ENCODE data around the gene CRACDL.
A peak's percentile ranks its signal among the peaks of the same experiment; 100 is the strongest.

Gene CRACDL

DNA sequence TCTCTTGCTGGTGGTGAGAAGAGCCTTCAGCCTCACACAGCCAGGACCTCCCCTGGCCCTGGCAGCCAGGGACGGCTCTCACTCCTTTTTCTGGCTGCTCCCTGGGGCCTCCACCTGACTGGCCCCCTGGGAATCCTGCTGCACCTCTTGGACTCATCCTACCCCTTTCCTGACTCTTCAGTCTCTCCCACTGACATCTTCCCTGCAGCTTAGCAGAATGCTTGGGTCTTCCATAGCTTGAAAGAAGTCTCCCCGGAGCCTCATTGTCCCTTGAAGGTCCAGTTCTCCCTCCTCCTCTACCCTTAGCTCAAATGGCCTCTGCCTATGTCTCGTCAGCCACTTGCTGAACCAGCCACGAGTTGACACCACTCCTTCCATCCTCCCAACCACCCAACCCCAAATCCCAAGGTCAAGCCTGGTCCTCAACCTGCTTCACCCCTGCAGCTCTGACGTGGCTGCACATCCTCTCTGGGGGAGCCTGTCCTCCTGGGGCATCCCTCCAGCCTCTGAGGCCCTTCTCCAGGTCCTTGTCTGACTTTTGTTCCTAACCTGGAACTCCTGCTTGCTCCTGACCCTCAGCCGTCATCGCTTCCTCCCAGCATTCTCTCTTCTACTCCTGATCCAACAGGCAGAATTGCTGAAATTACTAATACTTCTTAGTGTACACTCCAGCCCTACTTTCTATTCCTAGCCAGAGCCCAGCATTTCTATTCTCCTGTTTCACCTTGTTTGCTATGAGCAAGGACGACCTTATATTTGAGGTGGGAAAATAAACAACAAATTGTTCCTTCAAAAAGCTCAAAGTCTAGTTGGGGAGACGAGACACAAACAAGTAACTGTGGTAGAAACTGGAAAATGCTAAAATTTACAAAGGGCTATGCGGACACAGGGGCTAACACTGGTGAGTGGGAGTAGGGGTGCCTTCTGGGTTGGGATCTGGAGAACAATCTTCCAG lies 136.4 kb downstream of the CRACDL start:
- H3K27ac ChIP-seq, result peak overlapping the region in 7 of 21 experiments; percentile 9 to 82 (median 42)

DNA sequence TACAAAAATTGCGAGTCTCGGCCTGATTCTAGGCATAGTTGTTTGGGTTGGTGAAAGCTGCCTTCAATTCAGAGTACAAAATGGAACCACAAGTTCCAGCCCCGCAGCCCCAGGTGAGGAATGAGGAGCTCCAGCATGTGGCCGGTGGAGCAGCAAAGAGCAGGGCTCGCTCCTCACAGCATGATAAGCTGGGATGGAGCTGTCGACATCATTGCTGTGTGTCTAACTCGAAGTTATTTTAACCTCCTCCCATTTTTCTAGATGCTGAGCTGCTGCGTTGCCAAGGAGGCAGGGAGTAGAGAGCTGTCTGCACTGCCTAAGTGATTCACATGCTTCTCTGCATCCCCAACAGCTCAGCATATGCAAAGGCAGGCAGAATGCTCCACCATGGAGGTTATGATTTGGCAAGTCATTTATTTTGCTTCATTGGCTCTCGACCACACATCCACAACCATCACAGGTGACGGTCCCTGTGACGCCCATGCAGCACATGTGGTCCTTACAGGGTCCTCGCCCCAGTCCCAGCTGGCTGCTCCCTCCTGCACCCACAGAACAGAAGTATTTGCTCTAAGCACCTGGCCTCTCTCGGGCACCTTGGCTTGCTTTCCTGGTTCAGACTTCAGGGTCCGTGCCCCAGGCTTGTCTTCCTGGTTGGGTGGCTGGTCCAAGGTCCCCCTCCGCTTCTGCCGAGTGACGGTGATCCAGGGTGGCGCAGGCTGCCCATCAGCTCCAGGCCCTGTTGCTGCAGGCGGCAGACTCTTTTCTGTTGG lies 139.1 kb downstream of the CRACDL start:
- Histone ChIP-seq H3K27ac (no peak overlapping the region), H3K4me3 (no peak overlapping the region)

More for the DNA sequence above, 136.4 kb downstream of the CRACDL start:
- no peak overlapping the region for H3K4me3 ChIP-seq

DNA sequence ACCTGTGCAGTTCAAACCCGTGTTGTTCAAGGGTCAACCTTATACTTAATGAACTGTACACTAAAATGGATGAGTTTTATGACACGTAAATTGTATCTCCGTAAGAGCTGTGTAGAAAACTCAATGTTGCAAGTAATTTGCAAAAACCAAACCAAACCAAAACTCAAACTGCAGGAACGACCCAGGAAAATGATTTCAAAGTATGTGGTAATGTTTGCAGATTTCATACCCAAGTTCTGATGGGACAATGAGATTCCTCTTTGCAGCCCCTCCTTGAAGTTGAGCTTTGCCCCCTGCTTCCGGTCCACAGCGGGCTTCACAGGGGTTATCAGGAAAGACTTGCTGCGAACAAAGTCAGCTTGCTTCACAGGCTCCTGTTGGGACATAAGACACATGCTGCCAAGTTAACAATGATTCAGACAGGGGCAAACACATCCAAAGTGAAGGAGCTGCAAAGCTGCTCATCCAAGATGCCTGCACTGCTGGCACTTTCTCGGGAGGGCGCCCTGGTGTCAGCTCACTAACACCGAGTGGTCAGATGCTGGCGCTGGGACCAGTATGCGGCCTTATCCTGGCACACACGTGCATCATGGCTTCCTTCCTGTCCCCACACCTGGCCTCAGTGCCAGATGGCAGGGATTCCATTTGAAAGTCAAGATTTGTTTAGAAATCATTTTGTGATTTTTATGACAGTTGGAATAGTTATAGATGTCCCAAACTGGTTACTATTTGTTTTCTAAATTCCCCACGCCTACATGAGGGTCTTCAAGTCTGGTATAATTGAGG lies 139.9 kb downstream of the CRACDL start:
- H3K4me3 ChIP-seq, result no peak overlapping the region
- H3K27ac ChIP-seq, result no peak overlapping the region

DNA sequence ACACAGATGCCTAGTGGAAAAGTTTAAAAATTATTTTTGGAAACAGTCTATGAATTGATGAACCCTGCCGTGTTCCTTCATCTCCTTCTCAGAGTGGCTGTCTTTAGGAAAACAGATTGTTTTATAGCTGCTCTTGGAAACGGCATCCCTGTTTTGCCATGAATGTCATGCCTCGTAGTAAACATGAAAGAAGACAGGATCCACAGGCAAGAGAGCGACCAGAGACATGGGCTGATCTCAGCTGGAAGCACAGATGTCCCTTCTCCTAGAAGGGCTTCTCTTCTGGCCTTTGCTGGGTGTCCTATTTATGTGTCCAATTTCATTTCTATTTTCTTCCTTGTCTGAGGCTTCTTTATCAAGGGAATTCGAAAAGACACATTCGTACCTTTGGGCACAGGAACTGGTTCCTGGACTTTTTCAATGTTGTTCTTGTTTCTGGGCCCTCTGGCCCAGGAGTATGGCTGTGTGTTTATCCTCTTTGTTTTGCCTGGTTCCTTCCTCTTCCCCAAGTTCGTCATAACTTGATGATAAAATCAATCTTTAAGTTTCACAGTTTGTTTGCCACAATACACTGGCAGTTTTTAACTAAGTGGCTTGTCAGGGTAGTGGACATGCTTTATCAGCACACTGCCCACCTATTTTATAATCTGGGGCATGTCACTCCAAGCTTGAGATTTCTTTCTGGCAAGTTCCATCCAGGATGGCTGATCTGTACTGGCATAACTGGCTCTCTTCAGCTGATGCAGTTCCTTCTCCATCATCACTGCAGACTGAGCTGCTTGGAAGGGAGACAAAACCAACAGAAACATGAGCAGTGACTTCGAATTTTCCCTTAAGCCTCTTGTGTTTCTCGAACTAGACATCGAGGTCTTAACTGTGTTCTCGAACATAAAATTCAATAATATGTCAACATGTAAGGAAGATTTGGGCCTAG lies 141.9 kb downstream of the CRACDL start:
- no peak overlapping the region for H3K4me3 ChIP-seq
- H3K27ac ChIP-seq, result peak overlapping the region in 2 of 21 experiments; percentile 13 to 37

DNA sequence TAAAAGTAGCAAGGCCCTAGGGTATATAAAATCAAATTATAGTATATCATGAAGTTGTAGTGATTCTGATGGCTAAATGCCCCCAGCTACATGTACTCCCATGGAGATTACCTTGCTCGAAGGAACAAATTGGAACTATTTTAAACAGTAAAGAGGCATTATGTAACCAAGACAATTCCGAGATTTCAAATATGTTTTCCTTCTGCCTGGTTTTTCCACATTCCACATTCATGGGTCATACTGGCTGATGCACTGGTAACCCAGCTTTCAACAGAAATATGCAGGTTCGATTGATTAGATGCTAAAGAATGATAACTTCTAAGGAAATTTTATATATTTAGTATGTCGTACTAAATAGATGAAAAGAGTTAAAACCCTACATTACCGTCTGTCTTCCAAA lies 142.8 kb downstream of the CRACDL start:
- H3K4me3 ChIP-seq, result no peak overlapping the region
- H3K27ac ChIP-seq, result no peak overlapping the region

DNA sequence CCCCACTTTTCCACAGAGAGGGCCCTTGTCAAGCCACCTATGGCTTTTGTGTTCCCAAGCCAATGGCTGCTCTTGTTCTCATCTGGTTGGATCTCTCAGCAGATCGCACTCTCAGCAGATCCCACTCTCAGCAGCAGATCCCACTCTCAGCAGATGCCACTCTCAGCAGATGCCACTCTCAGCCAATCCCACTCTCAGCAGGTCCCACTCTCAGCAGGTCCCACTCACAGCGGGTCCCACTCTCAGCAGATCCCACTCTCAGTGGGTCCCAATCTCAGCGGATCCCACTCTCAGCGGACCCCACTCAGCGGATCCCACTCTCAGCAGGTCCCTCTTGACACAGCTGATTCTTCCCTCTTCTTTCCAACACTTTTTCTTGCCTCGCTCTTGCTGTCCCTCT lies 145.8 kb downstream of the CRACDL start:
- Histone ChIP-seq H3K4me3 (no peak overlapping the region), H3K27ac (no peak overlapping the region)

DNA sequence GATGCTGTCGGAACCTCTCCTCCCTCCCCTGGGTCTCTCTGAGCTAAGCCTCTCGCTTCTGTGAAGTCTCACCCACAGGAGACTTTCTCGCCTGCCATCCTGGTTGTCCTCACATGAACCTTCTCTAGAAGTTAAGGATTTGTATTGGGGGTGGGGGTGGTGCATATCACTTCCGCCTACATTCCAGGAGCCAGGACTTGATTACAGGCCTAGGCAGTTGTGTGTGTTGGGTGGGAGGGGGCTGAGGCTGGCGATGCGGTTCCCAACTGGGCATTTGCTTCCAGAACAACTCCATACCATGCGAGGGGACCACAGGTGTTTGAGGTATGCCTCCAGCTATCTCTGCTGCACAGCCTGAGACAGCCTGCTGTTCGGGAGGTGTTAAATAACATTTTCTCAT lies 148.3 kb downstream of the CRACDL start:
- Histone ChIP-seq H3K27ac (no peak overlapping the region), H3K4me3 (no peak overlapping the region)

DNA sequence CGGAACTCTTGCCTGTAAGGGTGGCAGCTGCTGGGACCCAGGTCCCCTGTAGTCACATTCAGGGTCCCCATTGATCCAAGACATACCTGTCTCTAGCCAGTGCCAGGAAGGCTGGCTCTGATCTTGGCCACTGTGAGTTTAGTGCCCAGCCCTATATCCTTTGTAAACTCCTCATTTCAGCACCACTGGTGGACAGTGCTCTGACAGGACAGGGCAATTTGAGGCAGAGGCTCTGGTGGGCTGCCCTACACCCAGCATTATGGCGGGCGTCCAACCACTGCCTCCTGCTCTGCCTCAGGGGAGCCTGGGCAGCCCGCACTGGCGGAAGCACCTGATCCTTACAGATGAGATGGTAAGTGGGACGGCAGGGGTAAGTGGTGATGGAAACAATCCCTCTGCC lies 149.8 kb downstream of the CRACDL start:
- Histone ChIP-seq H3K27ac (no peak overlapping the region), H3K4me3 (no peak overlapping the region)

DNA sequence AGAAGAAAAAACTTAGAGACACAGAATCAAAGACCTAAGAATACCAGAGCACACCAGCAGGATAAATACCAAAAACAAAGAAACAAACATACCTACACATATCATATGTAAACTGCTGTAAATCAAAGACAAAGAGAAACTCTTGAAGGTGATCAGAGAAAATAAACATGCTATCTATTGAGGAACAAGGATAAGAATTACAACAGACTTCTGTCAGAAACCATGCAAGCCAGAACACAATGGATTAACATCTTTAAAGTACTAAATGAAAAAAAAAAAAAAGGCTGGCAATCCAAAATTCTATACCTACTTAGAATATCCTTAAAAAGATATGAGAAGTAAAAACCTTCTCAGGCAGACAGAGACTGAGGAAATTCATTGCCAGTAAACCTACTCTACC lies 153.5 kb downstream of the CRACDL start:
- Histone ChIP-seq H3K4me3 (no peak overlapping the region), H3K27ac (no peak overlapping the region)

DNA sequence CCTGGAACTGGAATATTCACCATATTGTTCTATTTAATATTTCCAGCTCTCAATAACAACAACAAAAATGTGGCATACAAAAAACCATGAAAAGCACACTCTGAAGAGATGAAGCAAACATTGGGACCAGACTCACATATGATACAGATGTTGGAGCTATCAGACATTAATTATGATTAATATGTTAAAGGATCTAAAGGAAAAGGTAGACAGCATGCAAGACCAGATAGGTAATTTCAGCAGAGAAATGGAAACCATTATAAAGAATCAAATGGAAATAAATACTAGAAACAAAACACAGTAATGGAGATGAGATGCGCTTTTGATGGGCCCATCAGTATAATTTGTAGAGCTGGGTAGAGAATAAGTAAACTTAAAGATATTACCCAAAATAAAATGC lies 154.2 kb downstream of the CRACDL start:
- Histone ChIP-seq H3K4me3 (no peak overlapping the region), H3K27ac (no peak overlapping the region)

DNA sequence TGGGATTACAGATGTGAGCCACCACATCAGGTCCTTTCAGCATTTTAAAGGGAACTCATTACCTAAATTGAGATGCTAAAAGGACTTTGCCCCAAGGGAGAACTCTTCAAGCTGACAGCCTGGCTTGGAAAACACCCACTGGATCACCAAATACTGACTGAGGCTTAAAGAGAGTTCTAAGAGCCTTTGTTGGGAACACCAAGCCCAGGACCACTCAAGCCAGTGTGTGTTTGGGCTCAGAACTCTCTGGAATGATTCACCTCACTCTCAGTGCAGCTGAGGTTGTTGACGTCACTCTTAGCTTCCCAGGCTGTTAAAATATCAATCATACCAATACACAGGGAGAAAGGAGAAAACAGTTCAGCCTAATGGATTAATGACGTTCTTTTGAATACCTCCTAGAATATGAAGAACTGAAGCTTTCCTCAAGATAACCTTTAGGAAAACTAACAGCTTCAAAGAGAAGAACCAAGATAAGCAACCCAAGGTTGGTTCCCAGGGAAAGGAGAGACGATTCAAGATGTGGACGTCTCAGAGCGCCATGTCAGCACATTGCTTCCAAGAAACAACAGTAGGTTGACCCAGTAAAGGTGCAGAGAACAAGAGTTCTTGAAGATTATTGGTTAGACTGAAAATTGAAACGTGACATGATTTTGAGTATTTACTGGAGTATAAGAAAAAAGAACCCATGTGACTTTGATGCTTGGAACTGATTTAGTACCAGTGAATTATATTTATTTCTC lies 157.1 kb downstream of the CRACDL start:
- H3K27ac ChIP-seq, result no peak overlapping the region
- H3K4me3 ChIP-seq, result no peak overlapping the region

DNA sequence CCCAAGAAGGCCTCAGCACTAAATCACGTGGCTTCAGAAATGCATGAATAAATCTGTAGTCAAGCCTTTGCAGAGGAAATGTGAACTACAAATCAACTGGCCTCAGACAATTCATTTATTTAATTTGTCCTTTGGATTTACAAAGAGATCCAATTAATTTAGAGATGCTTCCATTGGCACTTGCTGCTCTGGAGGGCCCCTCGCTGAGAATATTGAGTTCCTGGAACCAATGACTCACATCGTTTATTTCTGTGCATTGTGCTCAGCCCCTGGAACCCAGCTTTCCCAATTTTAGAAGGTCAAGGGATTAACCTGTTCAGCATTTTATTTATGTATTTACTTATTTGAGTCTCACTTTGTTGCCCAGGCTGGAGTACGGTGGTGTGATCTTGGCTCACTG lies 157.9 kb downstream of the CRACDL start:
- Histone ChIP-seq H3K27ac (no peak overlapping the region), H3K4me3 (no peak overlapping the region)

DNA sequence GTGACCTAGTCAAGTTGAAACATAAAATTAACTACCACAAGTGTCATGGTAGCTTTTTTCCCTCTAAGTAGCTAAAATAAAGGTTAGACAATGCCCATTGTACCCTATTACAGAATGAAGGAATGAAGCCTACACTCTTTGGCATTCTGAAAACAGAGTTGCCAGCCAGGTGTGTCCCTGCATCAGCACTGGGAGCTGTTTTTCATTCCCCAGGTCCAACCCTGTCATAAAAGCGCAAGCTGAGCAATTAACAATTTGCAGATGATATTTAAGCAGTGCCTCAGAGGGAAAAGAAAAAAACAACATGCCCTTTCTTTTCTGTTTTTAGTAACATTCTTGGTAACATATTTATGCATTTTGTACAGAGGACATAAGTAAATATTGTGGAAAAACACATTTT lies 158.3 kb downstream of the CRACDL start:
- H3K4me3 ChIP-seq, result no peak overlapping the region
- H3K27ac ChIP-seq, result no peak overlapping the region

DNA sequence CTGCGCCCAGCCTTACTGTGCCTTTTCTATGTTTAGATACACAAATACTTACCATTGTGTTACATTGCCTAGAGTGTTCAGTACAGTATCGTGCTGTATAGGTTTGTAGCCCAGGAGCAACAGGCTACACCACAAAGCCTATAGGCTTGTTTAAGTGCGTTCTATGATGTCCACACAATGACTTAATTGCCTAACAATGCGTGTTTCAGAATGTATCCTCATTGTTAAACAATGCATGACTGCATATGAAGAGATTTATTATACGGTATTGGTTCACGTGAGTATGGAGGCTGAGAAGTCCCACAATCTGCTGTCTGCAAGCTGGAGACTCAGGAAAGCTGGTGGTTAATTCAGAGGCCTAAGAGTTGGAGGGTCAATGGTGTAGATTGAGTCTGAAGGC lies 158.9 kb downstream of the CRACDL start:
- Histone ChIP-seq H3K27ac (no peak overlapping the region), H3K4me3 (no peak overlapping the region)

DNA sequence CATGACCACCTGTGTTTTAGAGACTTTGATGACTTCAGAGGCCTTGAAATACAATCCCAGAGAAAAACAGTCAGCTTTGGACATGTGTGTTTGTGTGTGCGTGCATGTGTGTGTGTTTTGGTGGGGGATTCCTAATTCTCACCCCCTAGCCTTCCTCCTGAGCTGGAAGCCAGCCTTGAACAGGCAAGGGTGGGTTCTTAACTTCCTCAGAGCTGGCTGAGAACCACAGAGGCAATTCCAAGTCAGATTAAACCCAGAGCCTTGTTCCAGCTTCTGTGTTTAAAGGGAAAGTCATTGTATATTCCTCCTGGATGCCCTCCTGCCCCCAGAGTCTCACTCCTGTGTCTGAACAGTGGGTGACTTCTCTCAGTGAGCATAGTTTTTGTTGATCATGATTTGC lies 159.9 kb downstream of the CRACDL start:
- H3K27ac ChIP-seq, result peak overlapping the region in 5 of 21 experiments; percentile 43 to 60 (median 53)
- H3K4me3 ChIP-seq, result no peak overlapping the region

DNA sequence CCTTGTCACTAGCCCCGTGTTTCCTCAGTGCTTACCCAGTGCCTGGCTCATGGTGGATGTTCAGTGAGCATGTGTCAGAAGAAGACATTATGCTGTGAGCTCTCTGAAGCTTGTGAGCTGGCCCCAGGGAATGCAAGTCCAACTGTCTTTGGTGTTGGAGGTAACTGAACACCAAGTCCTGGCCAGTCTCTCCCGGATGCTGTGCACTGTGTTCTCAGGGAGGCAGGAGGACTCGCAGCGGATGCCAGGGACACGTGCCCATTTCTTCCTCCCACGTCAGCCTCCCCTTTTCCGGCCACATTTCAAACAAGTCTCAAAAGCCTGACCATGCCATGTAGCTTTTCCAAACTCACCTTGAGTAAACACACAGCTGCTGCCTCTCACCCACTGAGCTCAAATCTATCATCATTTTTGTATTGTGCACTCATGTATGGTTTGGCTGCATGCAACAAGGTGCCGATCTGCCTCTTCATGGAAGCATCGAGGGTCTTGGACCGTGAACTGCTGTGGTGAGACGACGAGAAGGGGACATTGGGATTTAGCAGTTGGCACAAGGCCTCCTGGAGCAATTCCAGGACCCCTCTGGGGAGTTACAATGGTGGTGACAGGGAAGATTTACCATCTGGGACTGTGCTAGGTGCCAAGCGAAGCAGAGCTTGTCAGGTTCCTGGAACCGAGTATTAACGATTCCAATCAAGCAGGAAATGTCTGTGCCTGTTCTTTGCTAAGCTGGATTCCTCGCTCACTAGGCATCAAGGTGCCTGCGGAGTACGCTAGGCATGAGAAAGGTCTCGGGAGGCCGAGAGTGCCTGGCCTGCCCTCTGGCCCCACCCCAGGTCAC lies 160.7 kb downstream of the CRACDL start:
- Histone ChIP-seq H3K4me3 (no peak overlapping the region), H3K27ac (peak overlapping the region in 6 of 21 experiments; percentile 16 to 60 (median 52))

DNA sequence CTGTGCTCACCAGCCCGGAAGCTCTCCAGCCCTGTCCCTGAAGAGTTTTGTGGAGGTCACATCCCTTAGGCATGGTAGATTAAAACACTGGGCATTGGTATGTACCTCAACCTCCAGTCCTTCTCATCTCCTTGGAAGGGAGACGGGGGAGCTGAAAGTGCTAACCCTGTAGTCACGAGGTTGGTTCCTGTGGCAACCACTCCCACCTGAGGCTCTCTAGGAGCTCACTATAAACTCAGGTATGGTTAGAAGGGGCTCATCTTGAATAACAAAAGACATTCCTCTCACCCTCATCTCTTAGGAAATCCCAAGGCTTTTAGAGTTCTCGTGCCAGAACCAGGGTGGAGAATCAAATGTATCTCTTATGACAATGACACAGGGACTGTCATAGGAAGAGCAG lies 162.1 kb downstream of the CRACDL start:
- Histone ChIP-seq H3K27ac (no peak overlapping the region), H3K4me3 (no peak overlapping the region)
